ENCODE measurements around the gene NADSYN1. TPM values are rescaled to one million over a fixed set of nuclear protein-coding genes. Genes with fewer than 3 reads are reported as not detected.

Gene NADSYN1
- total RNA-seq, 3 donors from 2014 or later: 112 to 210 (median 141) TPM

DNA sequence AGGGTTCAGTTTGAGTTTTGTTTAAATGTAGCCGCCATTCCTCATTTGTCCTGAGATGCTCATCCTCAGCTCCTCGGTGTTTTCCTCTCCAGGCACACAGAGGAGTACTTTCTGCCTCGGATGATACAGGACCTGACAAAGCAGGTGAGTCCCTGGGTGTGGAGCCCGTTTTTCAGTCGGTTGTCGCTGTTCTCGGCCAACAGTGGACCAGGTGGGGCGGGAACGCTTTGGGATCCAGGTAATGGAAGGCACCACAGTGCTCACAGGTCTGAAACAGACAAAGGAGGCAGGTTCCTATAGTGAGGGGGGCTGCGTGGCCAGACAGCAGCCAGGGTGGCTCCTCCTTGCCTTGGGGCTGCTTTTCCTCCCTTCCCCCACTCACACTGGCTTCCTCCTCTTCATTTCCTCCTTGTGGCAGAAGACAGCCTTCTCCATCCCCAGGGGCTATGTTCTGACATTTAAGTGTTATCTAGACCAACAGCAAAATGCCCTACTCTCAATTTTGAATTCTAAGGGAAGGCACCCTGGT is 19.4 kb downstream of the NADSYN1 start:
- intact Hi-C loops (cut with DNase I, micrococcal nuclease): no loop called here

DNA sequence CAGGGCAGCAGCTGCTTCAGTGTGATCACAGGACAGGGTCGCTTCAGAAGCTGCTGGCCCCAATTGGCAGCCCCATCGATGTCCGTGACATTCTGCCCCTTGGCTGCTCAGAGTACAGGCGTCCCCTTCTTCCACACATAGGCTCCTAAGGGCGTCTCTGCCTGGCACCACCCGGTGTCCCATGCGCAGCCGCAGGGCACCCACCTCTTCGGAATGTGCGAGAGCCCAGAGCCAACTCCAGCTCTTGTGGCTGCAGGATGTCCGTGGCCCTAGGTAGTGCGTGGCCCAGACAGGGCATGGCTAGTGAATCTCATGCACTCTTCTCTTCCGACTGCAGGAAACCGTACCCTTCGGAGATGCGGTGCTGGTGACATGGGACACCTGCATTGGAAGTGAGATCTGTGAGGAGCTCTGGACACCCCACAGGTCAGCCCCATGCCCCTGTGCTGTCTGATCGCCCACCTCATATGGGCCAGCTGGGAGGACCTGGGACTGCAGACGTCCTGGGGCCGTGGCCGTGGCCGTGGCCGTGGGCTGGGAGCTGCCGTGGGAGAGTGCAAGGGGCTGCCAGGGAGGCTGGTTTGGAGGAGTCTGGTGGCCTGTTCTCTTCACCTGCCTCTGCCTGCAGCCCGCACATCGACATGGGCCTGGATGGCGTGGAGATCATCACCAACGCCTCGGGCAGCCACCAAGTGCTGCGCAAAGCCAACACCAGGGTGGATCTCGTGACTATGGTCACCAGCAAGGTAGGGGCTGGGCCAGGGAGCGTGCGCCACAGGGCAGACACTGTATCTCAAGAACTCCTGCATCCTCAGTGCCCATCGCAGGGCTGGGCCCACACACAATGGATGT is 20.2 kb downstream of the NADSYN1 start:
- intact Hi-C loops (cut with DNase I, micrococcal nuclease): no loop called here
- Histone ChIP-seq H3K36me3 (ENCODE audit: low read depth) (peaks cover 17% of the 10 kb centered on the region), H3K4me1 (ENCODE audit: low read depth) (no peaks in the 10 kb centered on the region), H3K4me3 (no peak overlapping the region), H3K9me3 (no peaks in the 10 kb centered on the region)
- DNase-seq (no peak), ATAC-seq (no peak)
- TF ChIP-seq, protein P1, sequence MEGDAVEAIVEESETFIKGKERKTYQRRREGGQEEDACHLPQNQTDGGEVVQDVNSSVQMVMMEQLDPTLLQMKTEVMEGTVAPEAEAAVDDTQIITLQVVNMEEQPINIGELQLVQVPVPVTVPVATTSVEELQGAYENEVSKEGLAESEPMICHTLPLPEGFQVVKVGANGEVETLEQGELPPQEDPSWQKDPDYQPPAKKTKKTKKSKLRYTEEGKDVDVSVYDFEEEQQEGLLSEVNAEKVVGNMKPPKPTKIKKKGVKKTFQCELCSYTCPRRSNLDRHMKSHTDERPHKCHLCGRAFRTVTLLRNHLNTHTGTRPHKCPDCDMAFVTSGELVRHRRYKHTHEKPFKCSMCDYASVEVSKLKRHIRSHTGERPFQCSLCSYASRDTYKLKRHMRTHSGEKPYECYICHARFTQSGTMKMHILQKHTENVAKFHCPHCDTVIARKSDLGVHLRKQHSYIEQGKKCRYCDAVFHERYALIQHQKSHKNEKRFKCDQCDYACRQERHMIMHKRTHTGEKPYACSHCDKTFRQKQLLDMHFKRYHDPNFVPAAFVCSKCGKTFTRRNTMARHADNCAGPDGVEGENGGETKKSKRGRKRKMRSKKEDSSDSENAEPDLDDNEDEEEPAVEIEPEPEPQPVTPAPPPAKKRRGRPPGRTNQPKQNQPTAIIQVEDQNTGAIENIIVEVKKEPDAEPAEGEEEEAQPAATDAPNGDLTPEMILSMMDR (IDR thresholded peaks at IDR 0.05): no peak

More for the DNA sequence above, 19.4 kb downstream of the NADSYN1 start:
- Histone ChIP-seq H3K4me1 (ENCODE audit: low read depth) (no peaks in the 10 kb centered on the region), H3K36me3 (ENCODE audit: low read depth) (peaks cover 17% of the 10 kb centered on the region), H3K4me3 (no peak overlapping the region), H3K9me3 (no peaks in the 10 kb centered on the region)
- ATAC-seq (no peak), DNase-seq (no peak)
- TF ChIP-seq, protein P1 (IDR thresholded peaks at IDR 0.05): no peak

DNA sequence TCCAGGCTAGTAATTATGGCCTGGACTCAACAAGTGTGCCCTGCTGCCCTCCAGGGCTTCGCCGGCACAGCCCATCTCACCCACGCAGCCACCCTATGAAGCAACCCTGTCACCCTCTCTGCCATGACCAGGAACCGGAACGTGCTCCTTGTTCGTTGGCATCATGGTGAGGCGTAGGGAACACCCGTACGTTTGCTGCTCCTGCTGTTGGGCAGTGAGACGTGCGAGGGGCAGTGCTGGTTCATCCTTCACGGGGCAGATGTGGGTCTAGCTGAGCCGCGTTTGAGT is 20.7 kb downstream of the NADSYN1 start:
- intact Hi-C loops (cut with DNase I, micrococcal nuclease): no loop called here
- Histone ChIP-seq H3K9me3 (no peaks in the 10 kb centered on the region), H3K36me3 (ENCODE audit: low read depth) (peaks cover 20% of the 10 kb centered on the region), H3K4me3 (no peak overlapping the region), H3K4me1 (ENCODE audit: low read depth) (no peaks in the 10 kb centered on the region)
- DNase-seq (no peak), ATAC-seq (no peak)
- TF ChIP-seq, protein P1 (IDR thresholded peaks at IDR 0.05): no peak

DNA sequence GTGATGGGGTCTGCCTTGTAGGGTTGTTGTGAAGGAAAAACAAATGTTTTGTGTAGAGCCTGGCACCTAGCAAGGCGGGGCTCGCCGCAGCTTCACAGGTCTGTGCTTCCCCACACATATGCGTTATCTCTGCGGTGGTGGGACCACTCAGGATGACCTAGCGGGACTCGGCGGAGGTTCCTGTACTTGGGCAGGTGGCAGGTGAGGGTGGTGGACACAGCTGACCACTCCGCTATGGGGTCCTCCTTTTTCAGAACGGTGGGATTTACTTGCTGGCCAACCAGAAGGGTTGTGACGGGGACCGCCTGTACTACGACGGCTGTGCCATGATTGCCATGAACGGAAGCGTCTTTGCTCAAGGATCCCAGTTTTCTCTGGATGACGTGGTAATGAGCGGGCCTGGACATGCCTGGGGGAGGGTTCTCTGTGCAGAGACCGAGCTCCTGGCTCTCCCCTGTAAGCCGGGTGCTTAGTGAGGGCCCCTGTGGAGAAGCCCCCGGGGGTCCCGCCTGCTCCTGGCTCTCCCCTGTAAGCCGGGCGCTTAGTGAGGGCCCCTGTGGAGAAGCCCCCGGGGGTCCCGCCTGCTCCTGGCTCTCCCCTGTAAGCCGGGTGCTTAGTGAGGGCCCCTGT is 21.3 kb downstream of the NADSYN1 start:
- H3K4me1 ChIP-seq (ENCODE audit: low read depth): no peaks in the 10 kb centered on the region

DNA sequence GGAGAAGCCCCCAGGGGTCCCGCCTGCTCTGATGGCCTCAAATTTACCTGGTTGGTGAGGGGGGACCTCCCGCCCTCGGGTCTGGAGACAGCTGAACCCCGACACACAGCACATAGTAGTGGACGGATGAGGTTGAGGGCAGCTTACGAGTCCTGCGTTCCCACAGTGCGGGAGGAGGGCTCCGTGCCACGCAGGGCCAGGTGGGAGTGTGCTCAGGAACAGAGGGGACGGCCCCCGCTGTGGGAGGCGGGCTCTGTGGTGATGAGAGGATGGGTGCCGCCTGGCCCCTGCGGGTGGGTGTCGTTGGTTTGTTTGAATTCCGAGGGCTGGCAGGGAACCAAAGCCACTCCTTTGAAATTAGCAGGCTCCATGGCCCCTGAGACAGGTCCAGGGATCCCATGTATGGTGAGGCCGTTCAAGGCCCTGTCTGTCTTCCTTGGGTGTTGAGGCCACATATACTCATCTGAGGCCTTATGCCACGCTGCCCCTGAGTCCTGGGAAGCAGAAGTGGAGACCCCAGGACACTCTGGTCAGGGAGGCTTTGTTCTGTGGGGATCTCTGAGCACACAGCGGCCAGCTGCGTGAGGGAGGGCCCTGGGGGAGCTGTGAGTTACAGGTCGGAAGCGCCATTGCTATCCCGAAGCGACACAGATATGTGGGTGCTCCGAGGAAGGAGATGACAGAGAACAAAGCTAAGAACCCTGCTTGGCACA is 21.9 kb downstream of the NADSYN1 start:
- Histone ChIP-seq H3K4me1 (ENCODE audit: low read depth) (no peaks in the 10 kb centered on the region), H3K9me3 (no peaks in the 10 kb centered on the region), H3K36me3 (ENCODE audit: low read depth) (peaks cover 23% of the 10 kb centered on the region), H3K4me3 (no peak overlapping the region)
- no peak for ATAC-seq
- intact Hi-C loops (cut with DNase I, micrococcal nuclease): no loop called here
- no peak for DNase-seq
- TF ChIP-seq, protein P1 (IDR thresholded peaks at IDR 0.05): no peak

More for the DNA sequence above, 21.3 kb downstream of the NADSYN1 start:
- no peak for ATAC-seq
- TF ChIP-seq, protein P1 (IDR thresholded peaks at IDR 0.05): no peak
- Histone ChIP-seq H3K9me3 (no peaks in the 10 kb centered on the region), H3K4me3 (no peak overlapping the region), H3K36me3 (ENCODE audit: low read depth) (peaks cover 23% of the 10 kb centered on the region)
- no peak for DNase-seq
- intact Hi-C loops (cut with DNase I, micrococcal nuclease): no loop called here
